Stimulated activated naive CD8-positive, alpha-beta T cell treated with anti-CD3 and anti-CD28 coated beads, Interleukin-15, Interleukin-2, amounts not matched to agents 100 ng/mL and 50 ng/mL, for 24 hours (primary cell): ENCODE results near the gene EFCAB12.
"Not testable (repeated sequence)": the region's sequence is repeated elsewhere in the genome, so short reads cannot be mapped to it uniquely, and the experiment has no call there.

Source experiments
- H3K27ac Mint-ChIP-seq: one replicate; pipeline ENCODE4 v1.8.0; 2021; ENCODE audit warnings: mild to moderate bottlenecking, mixed read lengths
- H3K27me3 Mint-ChIP-seq: one replicate; pipeline ENCODE4 v1.8.0; 2021; ENCODE audit warnings: mixed read lengths
- H3K36me3 Mint-ChIP-seq: one replicate; pipeline ENCODE4 v1.8.0; 2021; ENCODE audit warnings: low read depth, mixed read lengths
- H3K4me1 Mint-ChIP-seq: one replicate; pipeline ENCODE4 v1.8.0; 2021; ENCODE audit warnings: low read depth, mixed read lengths
- H3K4me3 Mint-ChIP-seq: one replicate; pipeline ENCODE4 v1.8.0; 2021; ENCODE audit warnings: mild to moderate bottlenecking, mixed read lengths
- H3K9me3 Mint-ChIP-seq: one replicate; pipeline ENCODE4 v1.8.0; 2021; ENCODE audit warnings: mixed read lengths

EFCAB12 gene

GRCh38 chr3:129383292-129383860 lies 45.1 kb downstream of the EFCAB12 start:
- Mint-ChIP-seq H3K4me1 (no peaks in the 10 kb centered on the region), H3K27me3 (no peaks in the 10 kb centered on the region), H3K4me3 (no peak overlapping the region), H3K27ac (no peak overlapping the region), H3K36me3 (peaks cover 18% of the 10 kb centered on the region), H3K9me3 (no peaks in the 10 kb centered on the region)

DNA sequence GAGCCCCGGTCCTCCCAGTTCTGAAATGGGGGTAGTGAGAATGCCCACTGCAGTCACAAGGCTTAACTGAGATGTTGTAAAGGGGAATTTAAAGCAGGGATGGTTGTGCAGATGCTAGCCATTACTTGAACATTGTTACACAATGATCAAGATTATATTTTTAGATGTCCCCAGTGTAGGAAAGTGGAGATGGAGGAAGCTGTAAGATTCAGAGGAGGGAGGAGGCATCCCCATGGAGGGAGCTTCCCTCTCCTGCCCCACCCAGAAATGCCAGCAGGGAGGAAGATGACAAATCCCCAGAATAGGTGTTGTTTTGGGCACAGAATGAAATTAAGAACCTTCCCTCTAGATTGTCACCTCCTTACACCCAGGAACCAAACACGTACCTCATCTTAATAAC lies 46.1 kb downstream of the EFCAB12 start:
- Mint-ChIP-seq H3K36me3 (peaks cover 7% of the 10 kb centered on the region), H3K9me3 (no peaks in the 10 kb centered on the region), H3K4me1 (no peaks in the 10 kb centered on the region), H3K27me3 (no peaks in the 10 kb centered on the region), H3K27ac (no peak overlapping the region), H3K4me3 (no peak overlapping the region)

DNA sequence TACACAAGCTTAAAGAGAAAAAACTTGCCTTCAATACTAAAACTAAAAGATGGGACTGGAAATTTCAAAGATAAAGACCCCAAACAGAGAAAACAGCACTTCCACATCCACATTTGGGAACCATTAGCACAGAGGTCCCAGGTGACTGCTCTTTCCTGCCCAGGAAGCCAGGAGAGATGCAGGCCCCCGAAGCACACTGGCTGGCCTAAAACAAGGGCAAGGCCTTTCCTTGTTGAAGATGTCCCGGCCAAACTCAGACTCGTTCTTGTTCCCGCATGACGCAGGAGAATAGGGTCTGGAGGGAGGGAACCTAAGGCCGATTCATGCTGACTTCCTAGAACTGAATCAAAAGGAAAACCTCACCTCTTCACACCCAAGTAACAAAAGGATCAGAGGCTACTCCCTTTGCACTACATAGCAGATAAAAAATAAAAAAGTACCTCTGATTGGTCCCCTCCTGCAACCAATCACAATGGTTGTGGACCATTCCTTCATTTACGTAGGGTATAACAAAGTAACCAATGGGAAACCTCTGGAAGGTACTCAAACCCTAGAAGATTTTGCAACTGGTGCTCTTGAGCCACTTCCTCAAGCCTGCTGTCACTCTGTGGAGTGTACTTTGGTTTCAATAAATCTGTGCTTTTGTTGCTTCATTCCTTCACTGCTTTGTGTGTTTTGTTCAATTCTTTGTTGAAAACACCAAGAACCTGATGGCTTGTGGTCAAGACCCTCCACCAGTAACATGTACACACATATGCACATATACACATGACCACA lies 48.7 kb downstream of the EFCAB12 start:
- H3K4me3 Mint-ChIP-seq = no peak overlapping the region
- H3K9me3 Mint-ChIP-seq = no peaks in the 10 kb centered on the region
- H3K36me3 Mint-ChIP-seq = no peaks in the 10 kb centered on the region
- no peaks in the 10 kb centered on the region for H3K27me3 Mint-ChIP-seq
- H3K4me1 Mint-ChIP-seq = no peaks in the 10 kb centered on the region
- no peak overlapping the region for H3K27ac Mint-ChIP-seq

DNA sequence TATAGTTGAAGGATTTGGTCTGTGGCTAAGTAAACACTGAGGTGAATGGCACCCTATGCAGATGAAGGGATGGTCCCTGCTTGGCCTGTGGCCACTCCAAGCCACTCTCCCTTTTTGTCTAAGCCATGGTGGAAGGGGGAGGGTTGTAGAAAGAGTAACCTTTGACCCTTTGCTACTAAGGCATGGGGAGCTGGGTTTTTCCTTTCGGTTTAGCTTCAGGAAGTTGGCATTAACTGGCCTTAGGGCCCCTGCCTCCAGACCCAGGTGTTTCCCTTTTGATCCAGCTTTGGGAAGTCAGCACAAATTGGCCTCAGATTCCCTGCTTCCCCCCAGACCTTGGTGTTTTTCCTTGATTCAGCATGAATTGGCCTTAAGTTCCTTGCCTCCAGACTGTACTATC lies 49.5 kb downstream of the EFCAB12 start:
- H3K27me3 Mint-ChIP-seq = no peaks in the 10 kb centered on the region
- H3K9me3 Mint-ChIP-seq = no peaks in the 10 kb centered on the region
- no peaks in the 10 kb centered on the region for H3K4me1 Mint-ChIP-seq
- no peak overlapping the region for H3K27ac Mint-ChIP-seq
- H3K4me3 Mint-ChIP-seq = no peak overlapping the region
- no peaks in the 10 kb centered on the region for H3K36me3 Mint-ChIP-seq

GRCh38 chr3:129377615-129378014 lies 50.8 kb downstream of the EFCAB12 start:
- Mint-ChIP-seq H3K27ac (no peak overlapping the region), H3K9me3 (no peaks in the 10 kb centered on the region), H3K27me3 (no peaks in the 10 kb centered on the region), H3K36me3 (no peaks in the 10 kb centered on the region), H3K4me3 (no peak overlapping the region), H3K4me1 (no peaks in the 10 kb centered on the region)

GRCh38 chr3:129375099-129375498 lies 53.3 kb downstream of the EFCAB12 start:
- Mint-ChIP-seq H3K4me1 (no peaks in the 10 kb centered on the region), H3K27me3 (no peaks in the 10 kb centered on the region), H3K9me3 (no peaks in the 10 kb centered on the region), H3K36me3 (no peaks in the 10 kb centered on the region), H3K27ac (no peak overlapping the region), H3K4me3 (no peak overlapping the region)

GRCh38 chr3:129371041-129371826 lies 57.2 kb downstream of the EFCAB12 start:
- Mint-ChIP-seq H3K27me3 (no peaks in the 10 kb centered on the region), H3K27ac (no peak overlapping the region), H3K9me3 (no peaks in the 10 kb centered on the region)

GRCh38 chr3:129370248-129370964 lies 58.0 kb downstream of the EFCAB12 start:
- no peak overlapping the region for H3K27ac Mint-ChIP-seq
- no peaks in the 10 kb centered on the region for H3K27me3 Mint-ChIP-seq
- H3K4me1 Mint-ChIP-seq = no peaks in the 10 kb centered on the region

More at GRCh38 chr3:129371041-129371826, 57.2 kb downstream of the EFCAB12 start:
- H3K4me3 Mint-ChIP-seq = no peak overlapping the region
- H3K4me1 Mint-ChIP-seq = no peaks in the 10 kb centered on the region
- H3K36me3 Mint-ChIP-seq = no peaks in the 10 kb centered on the region

DNA sequence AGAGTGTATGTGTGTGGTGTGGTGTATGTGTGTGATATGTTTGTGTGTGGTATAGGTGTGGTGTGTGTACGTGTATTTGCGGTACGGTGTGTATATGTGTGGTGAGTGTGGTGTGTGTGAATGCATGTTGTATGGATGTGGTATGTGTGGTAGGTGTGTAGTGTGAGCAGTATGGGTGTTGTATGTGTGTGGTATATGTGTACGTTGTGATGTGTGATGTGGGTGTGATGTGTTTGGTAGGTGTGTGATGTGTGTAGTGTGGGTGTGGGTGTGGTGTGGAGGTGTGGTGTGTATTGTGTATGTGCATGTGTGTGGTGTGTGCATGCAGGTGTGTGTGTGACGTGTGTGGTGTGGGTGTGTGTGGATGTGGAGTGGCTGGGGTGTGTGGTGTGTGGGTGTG lies 58.7 kb downstream of the EFCAB12 start:
- H3K9me3 Mint-ChIP-seq = no peaks in the 10 kb centered on the region
- H3K4me1 Mint-ChIP-seq = no peaks in the 10 kb centered on the region
- no peak overlapping the region for H3K4me3 Mint-ChIP-seq
- H3K27ac Mint-ChIP-seq = no peak overlapping the region
- H3K36me3 Mint-ChIP-seq = no peaks in the 10 kb centered on the region
- H3K27me3 Mint-ChIP-seq = no peaks in the 10 kb centered on the region

More at GRCh38 chr3:129370248-129370964, 58.0 kb downstream of the EFCAB12 start:
- no peak overlapping the region for H3K4me3 Mint-ChIP-seq
- no peaks in the 10 kb centered on the region for H3K9me3 Mint-ChIP-seq
- no peaks in the 10 kb centered on the region for H3K36me3 Mint-ChIP-seq

DNA sequence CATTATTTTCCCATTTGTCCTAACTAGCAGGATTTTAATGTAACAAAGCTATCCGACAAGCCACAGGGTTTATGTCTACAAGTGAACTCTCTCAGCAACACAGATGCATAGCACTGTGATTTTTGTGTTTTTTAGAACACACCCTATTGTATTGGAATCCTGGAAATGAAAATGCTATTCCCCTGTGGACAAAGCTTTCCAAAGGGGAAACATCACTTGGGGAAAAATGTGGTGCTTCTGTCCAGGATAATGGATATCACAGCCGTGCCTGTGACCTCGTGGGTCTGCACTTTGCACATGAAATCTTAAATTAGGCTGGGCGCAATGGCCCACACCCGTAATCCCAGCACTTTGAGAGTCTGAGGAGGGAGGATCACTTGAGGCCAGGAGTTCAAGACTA lies 60.6 kb downstream of the EFCAB12 start:
- Mint-ChIP-seq H3K36me3 (no peaks in the 10 kb centered on the region), H3K27ac (no peak overlapping the region), H3K4me3 (no peak overlapping the region), H3K9me3 (no peaks in the 10 kb centered on the region), H3K27me3 (no peaks in the 10 kb centered on the region), H3K4me1 (no peaks in the 10 kb centered on the region)

DNA sequence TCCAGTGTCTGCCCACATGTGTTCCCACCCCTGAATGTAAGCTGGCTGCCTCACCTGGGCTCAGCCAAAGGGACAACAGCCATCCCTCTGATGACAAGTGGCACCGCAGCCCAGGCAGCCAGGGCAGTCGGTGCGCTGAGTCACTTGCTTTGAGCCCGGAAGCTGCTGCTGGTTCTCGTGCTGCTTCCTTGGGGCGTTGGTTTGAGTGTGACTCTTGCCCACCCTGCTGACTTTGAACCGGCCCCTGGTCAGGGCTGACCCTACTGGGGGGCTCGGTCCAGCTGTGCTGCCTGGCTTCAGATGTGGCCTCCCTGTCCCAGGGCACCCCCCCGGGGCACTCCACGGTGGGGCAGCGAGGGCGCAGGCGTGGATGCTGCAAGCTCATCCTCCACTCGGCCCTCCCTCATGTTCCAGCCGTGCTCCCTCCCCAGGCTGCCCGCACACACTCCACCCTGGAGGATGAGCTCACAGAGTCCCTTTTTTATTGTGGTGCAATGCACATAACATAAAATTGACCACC lies 62.1 kb downstream of the EFCAB12 start:
- Mint-ChIP-seq H3K4me3 (no peak overlapping the region), H3K27me3 (no peaks in the 10 kb centered on the region), H3K27ac (no peak overlapping the region), H3K36me3 (no peaks in the 10 kb centered on the region), H3K4me1 (no peaks in the 10 kb centered on the region), H3K9me3 (no peaks in the 10 kb centered on the region)

- no peaks in the 10 kb centered on the region for H3K9me3 Mint-ChIP-seq
- no peaks in the 10 kb centered on the region for H3K4me1 Mint-ChIP-seq
- H3K4me3 Mint-ChIP-seq = no peak overlapping the region
- H3K27ac Mint-ChIP-seq = no peak overlapping the region
- no peaks in the 10 kb centered on the region for H3K36me3 Mint-ChIP-seq
- H3K27me3 Mint-ChIP-seq = no peaks in the 10 kb centered on the region
Measured at GRCh38 chr3:129365296-129366136, 62.9 kb downstream of the EFCAB12 start.

DNA sequence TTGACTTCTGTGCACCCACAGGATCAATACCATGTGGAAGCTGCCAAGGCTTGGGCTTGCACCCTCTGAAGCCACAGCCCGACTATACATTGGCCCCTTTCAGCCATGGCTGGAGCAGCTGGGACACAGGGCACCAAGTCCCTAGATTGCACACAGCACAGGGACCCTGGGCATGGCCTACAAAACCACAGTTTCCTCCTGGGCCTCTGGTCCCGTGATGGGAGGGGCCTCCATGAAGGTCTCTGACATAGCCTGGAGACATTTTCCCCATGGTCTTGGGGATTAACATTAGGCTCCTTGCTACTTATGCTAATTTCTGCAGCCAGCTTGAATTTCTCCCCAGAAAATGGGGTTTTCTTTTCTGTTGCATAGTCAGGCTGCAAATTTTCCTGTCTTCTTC lies 63.6 kb downstream of the EFCAB12 start:
- H3K9me3 Mint-ChIP-seq, H3K4me1 Mint-ChIP-seq, H3K4me3 Mint-ChIP-seq, H3K27me3 Mint-ChIP-seq, H3K36me3 Mint-ChIP-seq, H3K27ac Mint-ChIP-seq: not testable (repeated sequence)

DNA sequence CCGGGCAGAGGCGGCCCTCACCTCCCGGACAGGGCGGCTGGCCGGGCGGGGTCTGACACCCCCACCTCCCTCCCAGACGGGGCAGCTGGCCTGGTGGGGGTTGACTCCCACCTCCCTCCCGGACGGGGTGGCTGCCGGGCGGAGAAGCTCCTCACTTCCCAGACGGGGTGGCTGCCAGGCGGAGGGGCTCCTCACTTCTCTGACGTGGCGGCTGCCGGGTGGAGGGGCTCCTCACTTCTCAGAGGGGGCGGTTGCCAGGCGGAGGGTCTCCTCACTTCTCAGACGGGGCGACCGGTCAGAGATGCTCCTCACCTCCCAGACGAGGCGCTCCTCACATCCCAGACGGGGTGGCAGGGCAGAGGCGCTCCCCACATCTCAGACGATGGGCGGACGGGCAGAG lies 65.1 kb downstream of the EFCAB12 start:
- H3K4me3 Mint-ChIP-seq, H3K27ac Mint-ChIP-seq, H3K36me3 Mint-ChIP-seq, H3K9me3 Mint-ChIP-seq, H3K27me3 Mint-ChIP-seq, H3K4me1 Mint-ChIP-seq: not testable (repeated sequence)
